GM19452 (cell line): ENCODE measurements around the gene PPP3CA.

Experiments used
- ATAC-seq: cut with Tn5 transposase; IDR thresholded peaks from one replicate; pipeline ENCODE4 v1.9.1; 2021; ENCODE audit not compliant: unreplicated experiment

Gene PPP3CA

DNA sequence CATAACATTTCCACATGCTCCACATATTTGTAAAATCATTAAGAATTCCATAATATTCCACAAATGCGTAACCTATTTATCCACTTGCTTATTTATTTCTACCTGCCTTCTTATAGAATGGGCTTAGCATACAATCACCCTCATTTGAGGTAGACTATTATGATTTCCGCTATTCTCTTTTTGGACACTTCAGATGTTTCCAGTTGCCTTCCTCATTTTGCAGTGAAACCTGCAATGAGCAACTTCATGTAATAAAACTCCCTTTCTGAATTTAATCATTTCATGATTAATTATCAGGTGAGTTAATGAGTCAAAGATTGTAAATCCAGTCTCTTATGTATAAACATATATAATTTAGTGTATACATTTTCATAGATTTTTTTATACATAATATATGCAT lies 58.0 kb downstream of the PPP3CA start:
- ATAC-seq = no peak

DNA sequence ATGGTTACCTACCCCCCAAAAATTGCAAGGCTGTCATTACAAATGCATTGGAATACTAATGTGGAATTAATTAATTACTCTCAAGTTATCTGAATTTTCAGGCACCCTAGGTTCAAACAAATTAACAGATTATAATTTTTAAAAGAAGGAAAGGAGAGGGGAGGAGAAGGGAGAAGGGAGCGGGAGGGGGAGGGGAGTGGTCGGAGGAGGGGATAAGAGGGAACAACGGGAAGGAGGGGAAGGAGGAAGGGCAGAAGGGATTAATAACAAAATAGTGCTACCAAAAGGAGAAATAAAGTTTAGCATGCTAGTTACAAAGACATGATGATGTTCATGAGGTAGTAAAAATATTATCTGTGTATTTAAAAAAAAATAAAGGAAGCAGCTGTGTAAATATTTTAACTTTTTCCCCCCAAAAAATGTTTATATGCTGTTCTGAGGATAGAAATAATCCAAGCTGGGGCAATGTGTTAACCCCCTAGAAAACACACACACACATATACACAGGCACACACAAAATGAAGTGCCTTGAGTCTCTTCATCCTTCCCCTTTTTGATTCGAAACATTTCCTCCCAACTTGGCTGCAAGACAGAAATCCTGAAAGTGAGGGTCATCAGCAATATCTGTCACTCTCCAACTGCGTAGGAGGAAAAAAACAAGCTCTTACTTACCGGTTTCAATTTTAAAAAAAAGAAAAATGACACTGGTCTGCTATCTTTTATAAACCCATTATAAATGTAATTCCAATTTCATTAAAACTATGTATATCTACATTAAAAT lies 58.8 kb downstream of the PPP3CA start:
- no peak for ATAC-seq

GRCh38 chr4:101287324-101287723 lies 60.0 kb downstream of the PPP3CA start:
- no peak for ATAC-seq

DNA sequence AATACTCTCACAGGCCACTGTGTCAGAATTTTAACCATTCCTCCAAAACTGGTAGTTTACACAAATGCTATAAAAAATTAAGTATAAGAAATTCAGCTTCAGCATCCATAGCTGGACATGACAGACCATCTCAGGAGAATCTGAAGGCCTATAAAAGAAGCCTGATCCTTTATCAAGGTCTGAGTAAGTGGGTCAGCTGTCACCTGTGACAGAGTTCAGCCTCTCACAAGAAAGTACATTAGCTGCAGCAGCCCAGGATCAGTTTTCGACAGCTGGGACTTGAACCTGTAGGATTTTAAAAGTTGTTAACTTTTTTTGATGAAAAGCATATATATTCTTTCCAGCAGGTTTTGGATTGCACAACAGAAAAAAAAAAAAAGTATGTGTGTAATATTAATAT lies 60.7 kb downstream of the PPP3CA start:
- ATAC-seq = no peak

DNA sequence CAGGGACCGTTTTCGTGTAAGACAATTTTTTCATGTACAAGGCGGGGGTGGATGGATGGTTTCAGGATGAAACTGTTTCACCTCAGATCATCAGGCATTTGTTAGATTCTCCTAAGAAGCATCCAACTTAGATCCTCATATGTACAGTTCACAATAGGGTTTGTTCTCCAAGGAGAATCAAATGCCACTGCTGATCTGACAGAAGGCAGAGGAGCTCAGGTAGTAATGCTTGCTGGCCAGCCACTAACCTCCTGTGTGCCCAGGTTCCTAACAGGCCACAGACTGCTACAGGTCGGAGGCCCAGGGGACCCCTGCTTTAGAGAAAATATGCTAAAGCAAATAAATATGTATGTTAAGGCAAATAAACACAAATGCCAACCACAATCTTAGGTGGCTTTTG lies 61.3 kb downstream of the PPP3CA start:
- no peak for ATAC-seq

- ATAC-seq = no peak
These were observed 62.8 kb downstream of the PPP3CA start for GRCh38 chr4:101284546-101284945.

DNA sequence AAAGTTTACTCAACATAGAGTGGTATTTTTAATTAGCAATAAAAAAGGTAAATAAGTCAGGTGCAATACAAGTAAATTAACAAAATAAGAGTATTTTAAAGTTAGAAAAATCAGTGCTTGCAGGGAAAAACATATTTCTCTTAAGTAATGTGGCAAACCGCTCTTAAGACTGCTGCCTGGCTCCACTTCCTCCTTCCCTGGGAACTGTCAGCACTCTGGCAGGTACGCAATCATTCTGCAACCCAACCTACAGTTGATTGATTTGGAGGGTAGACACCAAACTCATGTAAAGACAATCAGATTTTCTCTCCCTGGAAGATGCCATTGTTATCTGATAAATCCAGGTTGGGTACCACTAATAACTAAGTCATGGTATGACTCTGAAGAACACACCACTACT lies 63.9 kb downstream of the PPP3CA start:
- no peak for ATAC-seq

GRCh38 chr4:101282076-101282844 lies 65.1 kb downstream of the PPP3CA start:
- peak; percentile 28 for ATAC-seq

GRCh38 chr4:101280866-101281600 lies 66.3 kb downstream of the PPP3CA start:
- ATAC-seq = no peak

DNA sequence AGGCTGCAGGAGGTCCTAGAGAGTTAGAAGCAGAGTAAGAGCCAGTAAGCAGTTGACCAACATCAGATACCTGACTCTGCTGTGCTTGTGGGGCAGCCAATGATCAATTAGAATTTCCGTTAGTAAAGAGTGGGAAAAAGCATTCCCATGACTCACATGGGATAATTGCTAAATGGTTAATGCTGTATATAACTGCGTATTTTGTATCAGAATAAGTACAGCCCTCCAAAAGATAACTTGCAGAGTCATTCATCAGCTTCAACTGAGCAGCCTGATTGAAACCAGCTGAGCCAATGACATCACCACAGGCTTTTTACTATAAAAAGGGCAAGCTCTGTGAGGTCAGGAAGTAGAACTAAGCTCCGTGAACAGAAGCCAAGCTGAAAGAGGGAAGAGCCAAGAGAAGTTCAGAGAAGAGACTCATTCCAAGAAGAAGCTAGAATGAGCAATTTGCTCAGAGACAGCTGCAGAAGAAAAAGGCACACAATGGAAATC lies 67.9 kb downstream of the PPP3CA start:
- ATAC-seq = peak; percentile 69

DNA sequence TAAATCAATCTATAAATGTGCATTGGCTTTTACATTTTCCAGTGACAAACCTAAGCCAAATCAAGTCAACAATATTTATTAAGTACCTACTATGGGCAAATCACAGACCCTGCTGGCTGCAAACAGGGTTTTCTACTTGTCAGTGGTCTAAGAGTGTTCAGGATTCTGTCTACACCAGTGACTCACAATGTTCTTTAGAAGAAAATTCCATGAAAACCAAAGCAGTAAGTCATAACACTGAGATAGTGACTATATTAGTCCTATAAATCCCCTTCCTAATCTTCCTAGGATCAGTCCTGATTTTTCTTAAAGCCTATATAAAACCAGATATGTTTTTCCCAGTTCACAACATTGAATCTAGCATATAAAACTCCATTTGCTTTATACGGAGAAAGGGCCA lies 69.7 kb downstream of the PPP3CA start:
- no peak for ATAC-seq

- no peak for ATAC-seq
These were observed 70.7 kb downstream of the PPP3CA start for GRCh38 chr4:101276661-101277060.

DNA sequence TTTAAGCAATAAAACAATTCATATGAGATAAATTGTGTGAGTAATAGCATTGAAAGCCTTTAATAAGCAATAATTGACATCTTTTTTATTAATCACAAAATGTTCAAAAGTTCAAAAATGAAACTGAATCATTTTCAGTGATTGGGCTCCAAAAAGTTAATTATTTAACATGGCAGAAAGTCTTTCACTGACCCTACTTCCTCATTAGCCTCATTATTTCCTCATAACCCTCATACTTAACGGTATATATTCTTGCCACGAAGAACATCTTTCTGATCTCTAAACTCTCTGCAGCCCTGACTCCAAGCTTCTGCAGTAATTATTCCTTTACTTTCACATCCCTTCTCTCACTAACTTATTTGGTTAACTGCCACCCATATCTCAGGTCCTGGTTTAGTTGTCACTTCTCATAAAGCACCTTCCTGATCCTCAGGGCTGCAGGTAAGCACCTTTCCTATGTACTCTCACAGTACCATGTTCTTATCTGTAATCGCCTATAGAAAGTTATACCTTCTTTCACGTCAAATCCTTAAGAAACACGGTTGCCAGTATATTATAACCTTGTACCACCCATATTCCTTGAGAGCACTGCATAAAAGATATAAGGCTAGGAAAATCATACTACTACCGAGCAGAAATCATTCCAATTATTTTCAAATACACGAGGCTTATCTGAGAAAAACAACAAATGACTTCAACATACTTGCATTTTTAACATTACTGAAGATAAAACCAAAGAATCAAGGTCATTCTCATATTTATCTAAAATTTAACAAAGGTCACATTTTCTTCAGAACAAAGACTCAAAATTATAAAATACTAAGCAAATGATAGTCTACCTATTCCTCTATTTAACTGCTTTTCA lies 72.2 kb downstream of the PPP3CA start:
- peak; percentile 73 for ATAC-seq

- no peak for ATAC-seq
These were observed 75.8 kb downstream of the PPP3CA start for GRCh38 chr4:101271516-101271915.

DNA sequence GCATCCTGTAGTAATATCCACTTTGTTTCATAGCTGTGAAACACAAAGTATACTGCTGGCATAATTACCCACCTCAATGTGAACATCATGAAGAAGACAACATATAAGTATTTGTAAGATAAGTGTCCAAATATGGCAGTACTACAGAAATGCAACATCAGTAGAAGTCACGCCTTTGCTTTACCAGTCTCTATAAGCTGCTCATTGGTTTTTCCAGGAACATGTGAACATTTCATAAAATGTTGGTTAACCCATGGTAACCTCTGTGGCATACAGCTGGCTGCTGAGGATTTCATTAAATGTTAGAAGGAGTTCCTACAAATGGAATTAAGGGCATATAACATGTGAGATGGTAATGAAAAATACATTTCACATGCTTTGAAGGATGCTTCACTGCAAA lies 77.6 kb downstream of the PPP3CA start:
- ATAC-seq = no peak

- ATAC-seq = no peak
These were observed 81.5 kb downstream of the PPP3CA start for GRCh38 chr4:101265816-101266172.

DNA sequence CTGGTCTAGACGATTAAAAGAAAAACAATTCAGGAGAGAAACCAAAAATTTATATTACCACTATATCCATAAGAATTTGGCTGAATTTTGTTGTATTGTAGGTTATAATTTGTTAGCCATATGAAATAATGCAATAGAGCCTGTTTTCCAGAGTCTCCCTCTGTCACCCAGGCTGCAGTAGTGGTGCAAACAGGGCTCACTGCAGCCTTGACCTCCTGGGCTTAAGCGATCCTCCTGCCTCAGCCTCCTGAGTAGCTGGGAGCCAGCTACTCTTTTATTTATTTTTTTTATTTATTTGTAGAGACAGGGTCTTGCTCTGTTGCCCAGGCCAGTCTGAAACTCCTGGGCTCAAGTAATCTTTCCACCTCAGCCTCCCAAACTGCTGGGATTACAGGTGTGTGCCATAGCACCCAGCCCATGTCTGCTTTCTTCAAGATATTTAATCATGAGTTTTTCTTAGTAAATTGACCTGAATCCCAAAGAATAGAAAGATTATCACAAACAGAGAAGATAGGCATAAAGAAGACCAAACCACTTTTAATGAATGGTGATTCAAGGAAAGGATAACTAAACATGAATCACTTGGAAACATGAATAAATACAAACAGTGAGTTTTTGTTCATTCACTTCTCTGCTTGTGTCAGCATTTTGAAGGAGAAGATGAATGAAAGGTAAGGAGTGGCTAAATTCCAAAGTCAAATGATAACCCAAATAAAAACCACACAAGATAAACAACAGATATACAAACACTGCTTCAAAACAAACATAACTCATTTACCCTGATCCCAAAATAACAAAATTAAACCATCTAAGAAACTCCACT lies 82.1 kb downstream of the PPP3CA start:
- ATAC-seq = no peak

DNA sequence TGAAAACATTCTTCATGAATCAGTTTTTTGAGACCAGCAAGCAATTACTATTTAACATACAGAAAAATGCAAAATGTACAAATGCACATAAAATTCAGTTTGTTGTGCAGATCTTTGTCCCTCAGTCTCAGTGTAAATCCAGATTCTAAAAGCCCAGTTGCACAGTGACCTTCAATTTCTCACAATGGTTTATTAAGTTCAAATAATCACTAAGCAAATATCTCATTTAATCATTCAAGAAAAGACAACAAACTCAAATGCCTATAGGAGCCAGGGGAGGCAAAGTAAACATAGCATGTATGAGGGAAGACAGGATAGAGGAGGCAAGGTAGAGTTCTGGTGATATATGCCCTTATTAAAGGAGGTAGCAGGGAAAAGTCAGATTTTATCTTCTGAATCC lies 82.8 kb downstream of the PPP3CA start:
- ATAC-seq = no peak

DNA sequence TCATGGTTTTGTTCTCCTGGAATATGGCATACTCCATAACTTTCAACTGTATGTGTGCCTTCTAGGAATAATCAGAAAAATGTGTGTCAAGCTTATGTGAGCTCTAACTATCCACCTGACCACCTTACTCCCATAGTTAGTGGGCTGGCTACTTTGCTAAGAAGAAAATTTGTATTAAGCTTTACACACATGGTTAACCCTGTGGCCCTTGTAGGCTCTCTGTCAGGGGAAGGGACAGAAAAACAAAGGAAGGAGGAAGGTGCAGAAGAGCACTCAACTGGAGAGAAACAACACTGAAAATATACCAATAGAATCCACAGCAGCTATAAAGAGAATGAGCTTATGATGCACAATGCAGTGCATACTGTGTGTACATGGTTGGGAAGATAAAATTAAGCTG lies 84.6 kb downstream of the PPP3CA start:
- ATAC-seq = no peak

- peak; percentile 90 for ATAC-seq
These were observed 87.5 kb downstream of the PPP3CA start for GRCh38 chr4:101259876-101260275.
